ENCODE results near the gene TIMP2.

TIMP2 gene

DNA sequence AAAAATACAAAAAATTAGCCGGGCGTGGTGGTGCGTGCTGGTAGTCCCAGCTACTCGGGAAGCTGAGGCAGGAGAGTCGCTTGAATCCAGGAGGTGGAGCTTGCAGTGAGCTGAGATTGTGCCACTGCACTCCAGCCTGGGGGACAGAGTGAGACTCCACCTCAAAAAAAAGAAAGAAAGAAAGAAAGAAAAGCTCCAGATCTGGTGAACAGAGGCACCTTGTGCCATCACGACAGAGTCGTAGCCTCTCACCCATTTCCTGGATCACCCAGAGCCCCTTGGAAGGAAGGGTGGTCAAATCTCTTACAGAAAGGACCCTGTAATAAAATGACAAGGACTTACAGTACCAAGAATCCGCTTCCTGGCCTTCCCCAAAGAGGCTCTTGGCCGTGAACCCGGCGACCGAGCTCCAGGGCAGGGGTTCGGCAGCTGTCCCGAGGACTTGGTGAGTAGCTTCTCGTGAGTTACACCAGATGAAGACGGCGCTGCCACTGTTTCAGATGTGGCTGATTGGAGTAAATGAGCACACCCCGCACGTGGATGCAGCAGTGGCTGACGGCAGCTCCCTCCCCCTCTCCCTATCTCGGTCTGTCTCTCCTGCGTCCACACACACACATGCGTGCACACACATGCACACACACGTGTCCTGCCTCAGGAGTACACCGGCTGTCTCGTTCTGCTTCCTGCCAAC, 41.1 kb upstream of the TIMP2 start:
- TF ChIP-seq POLR2AphosphoS5 (IDR thresholded peaks at IDR 0.05; ENCODE audit: low read depth, low read length) (no peak), SIN3A (IDR thresholded peaks at IDR 0.05; ENCODE audit: borderline replicate concordance, insufficient read depth, low read length) (no peak), REST (IDR thresholded peaks at IDR 0.05; ENCODE audit: insufficient read depth in 1 of 2, low read depth in 2 of 2, low read length in 2 of 2) (no peak), FOXP2 (optimal IDR thresholded peaks at IDR 0.05; ENCODE audit: borderline replicate concordance, extremely low read depth, extremely low read length, insufficient read depth) (no peak), TAF1 (IDR thresholded peaks at IDR 0.05; ENCODE audit: borderline replicate concordance, insufficient read depth, low read length) (no peak)

DNA sequence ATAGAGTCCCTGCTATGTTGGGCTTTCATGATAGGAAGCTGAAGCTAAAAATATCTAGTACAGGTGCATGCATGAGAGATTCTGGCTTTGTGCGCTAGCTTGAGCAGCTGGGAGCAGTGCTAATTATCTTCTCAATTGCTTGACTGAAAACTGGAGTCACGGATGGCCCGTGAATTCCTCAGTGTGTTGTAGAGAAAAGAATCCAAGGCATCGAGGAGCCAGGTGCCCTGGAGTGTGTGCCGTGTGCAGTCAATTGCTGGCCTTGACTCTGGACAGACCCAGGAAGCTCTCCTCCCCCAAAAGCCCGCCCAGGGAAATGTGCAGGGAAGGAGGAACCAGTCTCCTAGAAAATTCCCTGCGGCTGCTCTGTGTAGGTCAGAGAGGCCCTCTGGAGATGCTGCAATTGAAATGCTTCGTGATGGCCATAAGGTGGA, 40.3 kb upstream of the TIMP2 start:
- TF ChIP-seq SIN3A (IDR thresholded peaks at IDR 0.05; ENCODE audit: borderline replicate concordance, insufficient read depth, low read length): no peak
- TF ChIP-seq REST (IDR thresholded peaks at IDR 0.05; ENCODE audit: insufficient read depth in 1 of 2, low read depth in 2 of 2, low read length in 2 of 2): no peak
- TF ChIP-seq POLR2AphosphoS5 (IDR thresholded peaks at IDR 0.05; ENCODE audit: low read depth, low read length): no peak
- no peak for TF ChIP-seq FOXP2 (optimal IDR thresholded peaks at IDR 0.05; ENCODE audit: borderline replicate concordance, extremely low read depth, extremely low read length, insufficient read depth)
- no peak for TF ChIP-seq TAF1 (IDR thresholded peaks at IDR 0.05; ENCODE audit: borderline replicate concordance, insufficient read depth, low read length)

DNA sequence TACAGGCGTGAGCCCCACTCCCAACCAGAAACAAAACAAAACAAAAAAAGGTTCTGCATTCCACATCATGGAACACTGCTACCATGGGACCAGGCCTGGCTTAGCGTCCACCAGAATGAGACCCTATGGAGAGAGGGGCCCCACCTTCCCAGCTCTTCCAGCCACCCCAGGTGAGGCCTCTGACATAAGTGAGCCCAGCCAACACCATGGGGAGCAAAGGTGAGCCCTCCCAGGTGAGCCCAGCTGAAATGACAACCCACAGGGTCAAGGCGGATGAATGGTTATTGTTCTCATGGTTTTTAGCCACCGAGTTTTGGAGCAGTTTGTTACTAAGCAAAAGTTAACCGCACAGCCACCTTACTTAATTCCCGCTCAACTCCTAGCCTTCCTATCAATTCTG, 38.2 kb upstream of the TIMP2 start:
- no peak for TF ChIP-seq REST (IDR thresholded peaks at IDR 0.05; ENCODE audit: insufficient read depth in 1 of 2, low read depth in 2 of 2, low read length in 2 of 2)
- no peak for TF ChIP-seq POLR2AphosphoS5 (IDR thresholded peaks at IDR 0.05; ENCODE audit: low read depth, low read length)
- no peak for TF ChIP-seq FOXP2 (optimal IDR thresholded peaks at IDR 0.05; ENCODE audit: borderline replicate concordance, extremely low read depth, extremely low read length, insufficient read depth)
- TF ChIP-seq TAF1 (IDR thresholded peaks at IDR 0.05; ENCODE audit: borderline replicate concordance, insufficient read depth, low read length): no peak
- TF ChIP-seq SIN3A (IDR thresholded peaks at IDR 0.05; ENCODE audit: borderline replicate concordance, insufficient read depth, low read length): no peak

DNA sequence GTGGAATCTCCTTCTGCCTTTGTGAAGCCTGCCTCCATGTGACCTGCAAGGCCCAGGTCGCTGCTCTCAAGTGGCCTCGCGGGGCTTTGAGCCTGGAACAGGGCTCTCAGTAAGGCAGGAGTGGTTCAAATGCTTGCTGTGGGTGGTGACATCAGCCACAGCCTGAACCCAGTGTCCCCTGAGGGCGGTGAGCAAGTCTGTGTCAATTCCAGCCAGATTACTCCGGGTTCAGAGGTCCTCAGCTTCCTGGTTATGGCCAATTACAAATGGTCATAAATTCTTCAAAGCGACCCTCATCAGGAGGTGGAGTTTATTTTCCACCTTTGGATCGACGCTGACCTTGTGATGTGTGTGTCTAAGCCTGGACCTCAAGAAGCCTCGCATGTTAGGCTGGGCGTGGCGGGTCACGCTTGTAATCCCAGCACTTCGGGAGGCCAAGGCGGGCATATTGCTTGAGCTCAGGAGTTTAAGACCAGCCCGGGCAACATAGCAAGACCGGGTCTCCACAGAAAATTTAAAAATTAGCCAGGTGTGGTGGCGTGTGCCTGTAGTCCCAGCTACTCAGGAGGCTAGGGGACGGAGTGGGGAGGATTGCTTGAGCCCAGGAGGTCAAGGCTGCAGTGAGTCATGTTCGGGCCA, 37.3 kb upstream of the TIMP2 start:
- TF ChIP-seq POLR2AphosphoS5 (IDR thresholded peaks at IDR 0.05; ENCODE audit: low read depth, low read length) (no peak), REST (IDR thresholded peaks at IDR 0.05; ENCODE audit: insufficient read depth in 1 of 2, low read depth in 2 of 2, low read length in 2 of 2) (no peak), TAF1 (IDR thresholded peaks at IDR 0.05; ENCODE audit: borderline replicate concordance, insufficient read depth, low read length) (no peak), SIN3A (IDR thresholded peaks at IDR 0.05; ENCODE audit: borderline replicate concordance, insufficient read depth, low read length) (no peak), FOXP2 (optimal IDR thresholded peaks at IDR 0.05; ENCODE audit: borderline replicate concordance, extremely low read depth, extremely low read length, insufficient read depth) (no peak)
